OCI-M2 (cell line): Measurements from ENCODE around the gene HNRNPA3.
A peak's percentile ranks its signal among the peaks of the same experiment; 100 is the strongest.
"Not testable (repeated sequence)": the region's sequence is repeated elsewhere in the genome, so short reads cannot be mapped to it uniquely, and the experiment has no call there.

Experiments used
- DNase-seq: peaks from one replicate; lab custom pipeline; 2025; ENCODE audit not compliant: unreplicated experiment; lab: John Stamatoyannopoulos, UW

HNRNPA3 gene

GRCh38 chr2:177254433-177255226 is 42.0 kb downstream of the HNRNPA3 start:
- no peak for DNase-seq

DNA sequence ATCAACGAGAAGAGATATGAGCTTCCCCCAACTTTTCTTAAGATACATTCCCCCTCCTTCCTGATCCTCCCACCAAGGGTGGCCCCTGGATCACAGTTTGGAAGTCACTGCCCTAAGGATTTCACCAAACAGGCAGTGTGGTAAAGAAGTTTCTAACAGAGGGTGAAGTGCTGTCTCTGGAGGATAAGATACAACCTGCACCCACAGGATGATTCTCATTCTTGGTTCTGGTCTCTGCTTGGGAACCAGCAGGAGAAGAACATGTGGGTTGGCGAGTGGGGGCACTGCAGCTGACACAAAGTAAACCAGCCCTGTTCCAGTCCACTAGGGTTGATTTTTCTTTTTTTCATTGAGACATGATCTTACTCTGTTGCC is 42.6 kb downstream of the HNRNPA3 start:
- no peak for DNase-seq

DNA sequence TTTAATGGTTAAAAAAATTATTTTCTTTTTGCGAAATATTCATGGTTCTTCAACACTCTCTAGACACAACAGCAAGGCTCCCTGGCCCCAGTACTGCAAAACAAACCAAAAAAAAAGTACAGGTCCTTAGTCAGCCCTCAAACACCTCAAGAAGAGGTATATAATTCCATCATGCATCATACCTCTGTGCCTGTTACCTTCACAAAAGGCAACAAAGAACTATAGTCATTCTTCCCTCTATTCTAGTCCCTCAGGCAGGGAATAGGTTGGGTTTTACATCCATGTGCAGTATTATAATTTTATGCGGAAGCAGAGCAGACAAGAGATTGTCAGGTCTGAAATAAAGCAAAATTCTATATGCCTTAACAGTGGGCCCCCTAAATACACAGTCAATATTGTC is 43.4 kb downstream of the HNRNPA3 start:
- no peak for DNase-seq

- no peak for DNase-seq
These were observed 44.1 kb downstream of the HNRNPA3 start for GRCh38 chr2:177256695-177257094.

- DNase-seq, result no peak
These were observed 44.9 kb downstream of the HNRNPA3 start for GRCh38 chr2:177257471-177257870.

- no peak for DNase-seq
These were observed 45.5 kb downstream of the HNRNPA3 start for GRCh38 chr2:177258059-177258458.

- no peak for DNase-seq
These were observed 47.8 kb downstream of the HNRNPA3 start for GRCh38 chr2:177260379-177260778.

GRCh38 chr2:177261116-177262060 is 48.8 kb downstream of the HNRNPA3 start:
- no peak for DNase-seq

DNA sequence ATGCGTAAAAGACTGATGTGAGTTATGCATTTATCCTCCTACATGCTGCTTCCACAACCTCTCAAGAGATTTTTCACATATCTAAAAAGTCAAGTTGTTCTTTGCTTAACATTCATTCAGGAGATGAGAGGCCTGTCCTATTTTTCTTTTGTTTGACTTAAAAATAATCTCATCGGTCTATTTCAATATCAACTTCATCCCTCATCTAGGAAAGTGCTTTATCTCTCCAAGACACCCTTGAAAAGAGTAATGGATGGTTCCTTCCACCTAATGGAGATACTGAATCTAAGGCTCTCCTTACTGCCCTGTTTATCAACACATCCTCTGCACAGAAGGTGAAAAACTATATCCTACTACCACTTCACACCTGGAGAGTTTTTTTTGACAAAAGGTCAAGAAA is 49.5 kb downstream of the HNRNPA3 start:
- DNase-seq, result no peak

DNA sequence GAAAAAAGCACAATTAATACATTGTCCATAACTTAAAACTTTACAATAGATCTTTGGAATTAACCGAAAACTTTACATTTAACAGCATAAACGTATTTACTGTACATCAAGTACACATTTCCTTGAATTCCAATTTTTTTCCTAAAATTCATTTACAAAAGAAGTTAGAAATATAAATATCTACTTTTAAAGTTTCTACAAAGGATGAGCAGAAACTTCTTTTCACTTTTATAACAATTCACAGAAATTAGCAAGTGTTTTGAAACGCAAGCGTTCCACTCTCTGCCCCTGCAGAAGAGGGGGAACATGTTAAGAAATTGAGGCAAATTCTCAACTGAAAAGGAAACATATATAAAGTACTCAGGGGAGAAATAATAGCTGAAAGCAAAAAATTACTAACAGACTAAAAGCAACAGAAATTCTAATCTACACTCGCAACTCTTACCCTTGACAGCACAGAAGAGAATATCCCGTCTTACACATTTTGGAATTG is 50.4 kb downstream of the HNRNPA3 start:
- no peak for DNase-seq

GRCh38 chr2:177263451-177264208 is 51.0 kb downstream of the HNRNPA3 start:
- peak; percentile 21 for DNase-seq

DNA sequence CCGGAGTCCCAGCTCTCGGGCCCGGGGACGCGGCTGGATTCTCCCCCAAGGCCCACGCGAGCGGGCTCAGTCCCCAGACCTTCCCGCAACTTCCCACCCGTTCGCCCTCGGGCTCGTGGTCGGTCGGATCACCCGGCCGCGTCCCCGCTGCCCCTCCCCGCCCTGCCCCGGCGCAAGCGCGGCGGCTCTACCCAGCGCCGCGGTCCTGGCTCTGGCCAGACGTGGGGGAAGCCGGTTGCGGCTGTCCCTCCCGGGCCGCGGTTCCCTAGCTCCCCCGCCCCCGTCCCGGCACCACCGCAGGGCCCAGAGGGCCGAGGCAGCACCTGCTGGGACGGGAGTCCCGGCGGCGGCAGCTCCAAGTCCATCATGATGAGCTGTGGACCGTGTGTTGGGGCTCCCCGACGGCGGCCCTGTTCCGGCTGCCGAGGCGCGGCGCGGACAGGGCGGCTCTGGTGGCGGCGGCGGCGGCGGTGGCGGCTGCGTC is 51.7 kb downstream of the HNRNPA3 start:
- no peak for DNase-seq

DNA sequence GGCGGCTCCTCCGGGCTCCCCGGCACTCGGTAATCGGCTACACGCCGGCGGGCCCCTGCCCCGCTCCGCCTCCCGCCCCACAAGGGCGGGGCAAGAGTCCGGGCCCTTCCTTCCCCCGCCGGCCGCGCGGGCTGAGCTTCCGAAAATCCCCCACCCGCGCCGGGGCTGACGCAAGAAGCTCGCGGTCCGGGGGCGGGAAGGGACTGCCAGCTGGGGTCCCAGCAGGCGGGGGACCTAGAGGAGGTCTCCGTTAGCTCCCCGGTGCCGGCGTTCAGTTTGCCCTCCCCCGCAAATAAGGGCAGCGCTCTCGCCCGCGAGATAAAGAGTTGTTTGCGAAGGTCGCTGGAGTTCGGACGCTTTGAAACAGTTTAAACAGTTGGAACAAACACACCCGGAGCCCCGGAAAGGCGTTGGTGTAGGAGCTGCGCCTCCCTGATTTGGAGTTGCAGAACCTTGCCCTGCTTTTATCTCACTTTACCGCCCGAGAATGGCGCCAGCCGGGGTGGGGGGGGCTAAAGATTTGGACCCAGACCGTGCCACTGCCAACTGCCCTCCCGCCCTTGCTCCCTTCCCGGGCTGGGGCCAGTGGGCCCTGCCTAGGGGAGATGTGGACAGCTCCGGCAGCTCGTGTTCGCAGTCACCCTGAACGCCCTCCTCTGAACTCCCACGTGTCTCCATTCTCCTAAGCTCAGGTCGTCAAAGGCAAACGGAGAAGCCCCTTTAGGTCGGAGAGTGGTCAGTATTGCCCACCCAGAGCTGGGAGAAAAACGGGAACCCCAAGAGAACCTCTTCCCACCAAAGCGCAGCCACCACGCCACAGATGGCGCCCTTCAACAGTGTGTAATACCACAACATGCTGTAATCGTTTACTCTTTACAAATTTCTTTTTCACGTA is 52.3 kb downstream of the HNRNPA3 start, which contains the start of gene NFE2L2:
Gene NFE2L2, minus strand, starts transcription at position 35 of the 895 bp plus-strand sequence. CDS start 151 bp downstream, outside the sequence.
- DNase-seq, result peak; percentile 88

DNA sequence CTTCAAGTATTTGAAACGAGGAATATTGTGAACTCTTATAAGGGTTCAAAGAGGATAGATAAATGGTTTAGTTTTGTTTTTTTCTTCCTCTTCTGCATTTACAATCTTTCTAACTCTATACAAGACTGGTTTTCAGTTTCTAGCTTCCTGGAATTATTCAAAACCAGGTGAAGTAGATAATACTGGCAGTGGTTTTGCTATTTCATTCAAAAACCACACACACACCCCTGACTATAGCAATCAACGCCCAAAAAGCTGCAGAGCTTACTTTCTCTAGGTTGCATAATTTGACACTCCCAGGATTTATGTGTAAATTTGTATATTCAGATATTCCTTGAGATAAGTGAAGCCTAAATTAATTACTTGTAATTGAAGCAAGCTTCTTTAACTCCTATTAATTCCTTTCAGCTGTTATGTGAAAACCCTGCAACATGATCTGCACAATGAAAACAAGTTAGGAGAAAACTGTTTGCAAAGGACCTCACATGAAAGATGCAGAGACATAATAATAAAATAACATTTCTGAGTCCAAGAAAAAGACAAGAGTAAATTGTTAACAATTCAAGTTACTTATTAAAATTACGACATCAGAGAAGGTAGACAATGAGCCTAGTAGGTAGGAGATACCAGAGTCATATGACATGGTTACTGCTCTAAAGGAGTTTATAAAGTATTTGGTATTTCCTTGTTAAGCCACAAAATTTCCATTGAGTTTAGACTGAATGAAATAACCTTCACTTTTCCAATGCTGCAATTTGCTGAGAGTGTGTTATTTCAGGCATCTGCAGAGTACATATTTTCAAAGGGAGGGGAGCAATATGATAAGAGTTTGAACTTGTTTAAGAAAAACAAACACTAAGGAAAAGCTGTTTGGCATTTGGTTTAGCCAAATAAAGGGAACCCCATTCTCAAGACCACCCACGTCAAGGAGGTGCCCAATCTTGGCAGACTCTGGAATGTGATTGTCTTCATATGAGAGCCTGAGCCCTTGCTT is 53.5 kb downstream of the HNRNPA3 start:
- DNase-seq, result no peak

DNA sequence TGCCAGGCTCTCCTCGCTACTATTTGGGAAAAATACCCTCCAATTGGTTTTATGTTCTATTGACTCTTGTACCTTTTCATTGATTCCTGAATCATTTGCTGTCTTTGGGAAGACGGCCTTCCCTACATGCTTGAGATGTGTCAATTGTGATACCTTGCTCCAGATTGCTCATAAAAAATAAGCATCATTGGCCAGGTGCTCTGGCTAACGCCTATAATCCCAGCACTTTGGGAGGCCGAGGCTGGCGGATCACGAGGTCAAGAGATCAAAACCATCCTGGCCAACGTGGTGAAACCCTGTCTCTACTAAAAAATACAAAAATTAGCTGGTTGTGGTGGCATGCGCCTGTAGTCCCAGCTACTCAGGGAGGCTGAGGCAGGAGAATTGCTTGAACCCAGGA is 54.4 kb downstream of the HNRNPA3 start:
- DNase-seq, result not testable (repeated sequence)

DNA sequence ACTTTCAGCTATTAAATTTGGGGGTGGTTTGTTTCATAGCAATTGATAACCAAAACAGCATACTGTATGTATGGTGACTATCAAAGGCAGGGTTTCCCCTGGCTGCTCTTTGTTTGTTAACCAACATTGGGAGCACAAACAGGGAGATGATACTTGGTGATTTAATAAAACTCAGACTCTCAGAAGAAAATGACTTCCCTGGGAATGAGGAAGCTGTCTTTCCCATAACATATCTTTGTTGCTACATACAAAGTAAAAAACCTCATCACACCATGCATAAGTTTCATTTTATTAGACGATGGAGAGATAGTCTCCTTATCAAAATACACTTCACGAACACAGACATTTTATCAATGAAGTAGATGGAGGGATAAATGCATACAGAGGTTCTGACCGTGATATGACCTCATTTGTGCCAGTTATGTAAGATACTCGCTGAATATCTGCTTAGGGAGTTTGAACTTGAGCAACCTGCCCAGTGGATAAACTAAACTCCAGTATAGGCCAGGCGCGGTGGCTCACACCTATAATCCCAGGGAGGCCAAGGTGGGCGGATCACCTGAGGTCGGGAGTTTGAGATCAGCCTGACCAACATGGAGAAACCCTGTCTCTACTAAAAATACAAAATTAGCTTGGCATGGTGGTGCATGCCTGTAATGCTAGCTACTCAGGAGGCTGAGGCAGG is 55.7 kb downstream of the HNRNPA3 start:
- no peak for DNase-seq

- no peak for DNase-seq
These were observed 56.3 kb downstream of the HNRNPA3 start for GRCh38 chr2:177268901-177269300.

DNA sequence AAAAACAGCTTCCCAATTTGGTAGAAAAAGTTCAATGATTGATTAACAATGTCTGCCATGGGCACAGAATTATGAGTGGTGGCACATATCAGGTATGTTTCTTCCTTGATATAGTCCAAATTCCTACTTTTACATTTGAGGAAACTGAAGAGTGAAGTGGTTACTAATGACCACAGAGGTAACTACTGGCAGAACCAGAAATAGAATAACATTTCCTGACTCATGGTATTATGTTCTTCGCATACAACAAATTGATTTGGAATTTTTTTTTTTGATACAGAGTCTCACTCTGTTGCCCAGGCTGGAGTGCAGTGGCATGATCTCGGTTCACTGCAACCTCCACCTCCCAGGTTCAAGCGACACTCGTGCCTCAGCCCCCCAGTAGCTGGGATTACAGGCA is 57.9 kb downstream of the HNRNPA3 start:
- DNase-seq, result no peak
